GM10266 (cell line): ENCODE data around the gene GNS.

Source experiments
- DNase-seq: peaks from one replicate; pipeline ENCODE4 v3.0.0; 2012; ENCODE audit errors: extremely low spot score
- CTCF ChIP-seq: IDR thresholded peaks from 2 replicates; pipeline ENCODE4 v1.5.1; 2012; ENCODE audit warnings: mild to moderate bottlenecking, low read depth; ENCODE audit not compliant: control insufficient read depth, insufficient read depth; ENCODE audit errors: missing control alignments

GNS gene

GRCh38 chr12:64670019-64670418 lies 89.2 kb downstream of the GNS start:
- TF ChIP-seq CTCF: no peak
- DNase-seq: no peak

GRCh38 chr12:64669270-64669842 lies 89.8 kb downstream of the GNS start:
- DNase-seq: peak; percentile 28

GRCh38 chr12:64667793-64668192 lies 91.4 kb downstream of the GNS start:
- DNase-seq: no peak
- TF ChIP-seq CTCF: no peak

More at GRCh38 chr12:64669270-64669842, 89.8 kb downstream of the GNS start:
- no peak for TF ChIP-seq CTCF

GRCh38 chr12:64666054-64666914 lies 92.9 kb downstream of the GNS start:
- no peak for DNase-seq
- TF ChIP-seq CTCF: no peak

- no peak for DNase-seq
Observed at GRCh38 chr12:64665514-64665913, 93.7 kb downstream of the GNS start.

More at GRCh38 chr12:64665514-64665913, 93.7 kb downstream of the GNS start:
- TF ChIP-seq CTCF: no peak
